Dedifferentiated amniotic fluid mesenchymal stem cell (primary cell): Measurements from ENCODE around the gene SYN1.
"Not testable (repeated sequence)": the region's sequence is repeated elsewhere in the genome, so short reads cannot be mapped to it uniquely, and the experiment has no call there.

ENCODE experiments used
- DNase-seq: peaks from one replicate; pipeline ENCODE4 v3.0.0-alpha.2; 2016; ENCODE audit errors: extremely low spot score

Gene SYN1

DNA sequence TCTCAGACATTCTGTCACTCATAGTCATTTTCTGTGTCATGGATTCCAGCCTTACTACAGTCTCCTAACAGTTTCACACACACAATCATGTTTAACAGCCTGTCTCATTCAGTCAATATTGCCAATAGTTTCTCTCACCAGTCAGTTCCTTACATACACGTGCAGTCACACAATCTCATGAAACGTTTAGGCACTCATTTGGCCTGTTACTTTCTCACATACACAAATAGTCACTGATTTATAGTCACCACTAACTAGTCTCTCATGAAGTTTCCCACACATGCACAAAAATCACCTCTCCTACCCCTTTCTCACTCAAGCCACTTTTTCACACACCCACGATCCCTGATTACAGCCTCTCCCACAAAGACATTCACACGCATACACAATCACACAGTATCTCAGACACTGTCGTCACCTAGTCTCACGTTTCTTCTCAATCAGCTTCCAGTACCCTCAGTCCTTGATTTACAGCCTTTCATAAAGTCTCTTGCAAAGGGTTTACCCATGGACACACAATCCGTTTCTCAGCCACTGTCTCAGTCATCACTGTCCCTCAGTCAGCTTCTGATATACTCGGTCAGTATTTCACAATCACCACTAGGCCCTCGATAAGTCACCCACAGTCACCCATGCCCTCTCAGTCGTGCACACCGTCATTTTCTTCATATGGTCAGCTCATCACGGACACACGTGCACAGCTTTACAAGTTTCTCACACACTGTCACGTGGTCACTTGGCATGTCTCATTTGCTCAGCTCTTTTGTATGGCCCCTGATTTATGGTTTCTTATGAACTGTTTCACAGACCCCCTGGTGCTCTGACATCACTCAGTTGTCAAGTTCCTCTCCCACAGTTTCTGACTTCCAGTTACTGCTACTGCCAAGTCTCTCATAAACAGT, 14.3 kb upstream of the SYN1 start:
- DNase-seq: no peak

DNA sequence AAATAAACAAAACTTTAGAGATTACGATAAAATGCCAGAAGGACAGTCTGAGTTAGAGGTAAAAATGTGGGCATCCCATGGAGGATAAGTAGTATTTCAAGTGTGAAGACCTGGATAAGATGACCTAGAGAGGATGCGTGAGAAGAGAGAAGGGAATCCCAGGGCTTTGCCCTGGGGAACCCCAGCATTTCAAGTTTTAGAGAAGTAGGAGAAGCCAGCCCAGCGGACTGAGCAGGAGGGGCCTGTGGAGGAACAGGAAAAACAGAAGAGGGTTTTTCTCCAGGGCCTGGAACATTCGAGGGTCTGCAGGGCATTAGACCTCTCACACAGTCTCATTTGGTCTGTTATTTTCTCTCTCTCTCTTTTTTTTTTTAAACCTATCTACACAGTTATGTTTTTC, 13.0 kb upstream of the SYN1 start:
- DNase-seq: no peak

DNA sequence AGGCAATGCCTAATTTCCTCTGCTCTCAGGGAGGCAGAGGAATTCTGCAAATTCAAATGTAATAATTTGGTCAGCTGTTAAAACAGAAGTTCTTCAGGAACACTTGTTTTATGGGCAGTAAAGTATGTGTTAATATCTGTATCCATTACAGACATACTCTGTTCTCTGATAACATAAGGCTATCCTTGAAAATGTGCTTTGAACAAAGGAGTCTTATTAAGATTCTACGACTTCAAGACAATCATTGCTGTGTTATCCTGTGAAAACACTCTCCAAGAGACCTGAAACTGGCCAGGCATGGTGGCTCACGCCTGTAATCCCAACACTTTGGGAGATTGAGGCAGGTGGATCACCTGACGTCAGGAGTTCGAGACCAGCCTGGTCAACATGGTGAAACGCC, 12.0 kb upstream of the SYN1 start:
- no peak for DNase-seq

DNA sequence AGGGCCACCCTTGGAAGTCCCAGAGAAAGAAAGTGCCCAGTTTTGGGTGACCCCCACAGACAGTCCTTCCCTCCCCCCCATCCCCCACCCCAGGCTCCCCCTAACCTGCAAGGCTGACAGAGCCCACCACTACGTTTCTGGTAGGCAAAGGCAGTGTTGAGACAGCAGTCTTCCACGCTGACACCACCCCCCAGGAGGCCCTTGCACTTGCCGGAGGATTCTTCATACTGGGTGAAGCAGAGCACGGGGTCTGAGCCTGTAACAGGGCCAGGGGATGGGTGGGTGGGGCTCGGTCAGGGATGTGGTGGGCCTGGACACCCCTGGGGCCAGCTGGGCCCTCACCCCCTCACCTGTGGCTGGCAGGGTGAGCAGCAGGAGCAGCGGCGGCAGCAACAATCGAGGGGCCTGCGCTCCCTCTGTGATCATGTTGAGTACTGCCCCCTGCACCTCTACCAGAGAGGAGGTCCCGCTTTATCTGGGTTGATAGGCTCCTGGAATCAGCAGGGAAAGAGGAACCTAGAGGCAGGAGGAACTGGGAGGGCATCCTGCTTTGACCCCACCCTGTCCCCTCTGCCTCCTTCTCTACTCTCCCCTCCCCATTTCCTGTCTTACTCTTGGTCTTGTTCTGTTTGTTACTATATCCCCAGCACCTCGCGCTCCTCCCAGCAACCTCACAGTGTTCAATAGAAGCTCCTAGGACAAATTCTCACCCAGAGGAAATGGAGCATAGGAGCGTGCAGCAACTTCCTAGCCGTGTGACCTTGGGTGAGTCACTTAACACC, 10.0 kb upstream of the SYN1 start, which contains the start of gene CFP:
Gene CFP (minus strand): TSS at position 512 of the 782 bp plus-strand sequence. CDS start 86 bp downstream, at position 426.
- no peak for DNase-seq

GRCh38 chrX:47628982-47629381, 9.3 kb upstream of the SYN1 start:
- no peak for DNase-seq

- no peak for DNase-seq
These were observed 5.7 kb upstream of the SYN1 start for GRCh38 chrX:47625365-47625764.

- peak; percentile 31 for DNase-seq
These were observed 3.9 kb upstream of the SYN1 start for GRCh38 chrX:47623540-47624027.

- DNase-seq: no peak
These were observed 2.2 kb upstream of the SYN1 start for GRCh38 chrX:47621851-47622250.

DNA sequence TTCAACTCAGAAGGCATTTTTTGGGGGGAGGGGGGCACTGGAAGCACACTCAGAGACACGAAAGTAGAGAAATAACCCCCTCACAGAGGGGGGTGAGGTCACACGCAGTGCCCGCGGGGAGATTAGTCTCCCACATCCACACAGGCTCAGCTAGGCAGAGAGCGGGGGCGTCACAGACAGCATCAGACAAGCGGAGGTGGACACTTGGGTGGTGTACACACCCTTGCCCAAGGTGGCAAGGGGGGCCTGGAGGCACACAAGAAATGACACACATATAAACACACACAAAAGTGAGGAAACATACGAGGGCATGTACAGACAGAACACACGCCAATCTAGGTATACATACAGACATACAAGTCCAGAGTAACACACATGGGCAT, 637 bp upstream of the SYN1 start:
- no peak for DNase-seq

GRCh38 chrX:47618923-47619485, 653 bp downstream of the SYN1 start:
- DNase-seq: no peak

DNA sequence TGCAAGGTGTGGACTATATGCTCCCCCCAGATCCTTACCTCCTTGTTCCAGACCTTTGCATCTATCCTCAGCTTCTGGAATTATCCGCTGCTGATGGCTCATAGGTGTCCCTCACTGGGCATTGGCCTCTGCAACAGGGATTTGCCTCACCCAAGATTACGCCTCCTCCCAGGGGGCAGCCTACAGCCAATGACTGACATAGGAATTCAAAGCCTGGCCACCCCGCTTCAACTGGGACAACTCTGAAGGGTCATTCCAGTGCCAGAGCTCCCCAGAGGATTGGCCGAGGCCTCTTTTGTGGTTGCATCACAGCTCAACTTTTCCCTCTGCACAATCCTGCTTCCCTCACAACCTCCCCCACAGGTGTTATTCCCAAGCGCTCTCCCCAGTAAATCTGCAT, 5.0 kb downstream of the SYN1 start:
- DNase-seq: no peak

- DNase-seq: no peak
These were observed 6.6 kb downstream of the SYN1 start for GRCh38 chrX:47613082-47613481.

DNA sequence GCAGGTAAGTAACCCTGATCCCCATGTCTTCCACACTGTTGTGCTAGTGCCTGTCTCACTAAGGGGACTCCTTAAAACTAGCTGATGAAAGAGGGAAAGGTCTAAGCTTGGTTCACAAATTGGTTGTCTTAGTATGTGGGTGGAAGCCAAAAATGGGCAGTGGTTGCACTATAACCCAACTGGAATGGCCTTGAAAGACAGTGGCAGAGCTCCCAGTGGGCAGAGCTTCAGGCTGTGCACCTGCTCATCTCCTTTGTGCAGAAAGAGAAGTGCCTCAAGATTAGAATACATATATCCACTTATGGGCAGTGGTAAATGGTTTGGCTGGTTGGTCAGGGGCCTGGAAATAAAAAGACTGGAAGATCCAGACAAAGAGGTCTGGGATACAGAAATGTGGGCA, 7.2 kb downstream of the SYN1 start:
- no peak for DNase-seq

DNA sequence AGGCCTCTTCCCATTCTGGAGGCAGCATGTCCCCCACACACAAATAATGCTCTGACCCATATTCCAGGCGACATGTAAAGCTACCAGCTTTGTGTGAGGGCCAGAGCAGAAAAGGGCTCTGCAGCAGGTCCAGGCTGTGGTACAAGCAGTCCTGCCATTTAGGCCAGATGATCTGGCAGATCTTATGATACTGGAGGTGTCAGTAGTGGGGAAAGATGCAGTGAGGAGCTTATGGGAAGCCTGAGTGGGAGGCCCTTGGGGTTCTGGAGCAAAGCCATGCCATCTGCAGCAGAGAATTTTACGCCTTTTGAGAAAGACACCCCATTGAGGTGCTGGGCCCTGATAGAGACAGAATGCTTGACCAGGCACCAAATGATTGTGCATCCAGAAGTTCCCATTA, 7.7 kb downstream of the SYN1 start:
- DNase-seq: no peak

DNA sequence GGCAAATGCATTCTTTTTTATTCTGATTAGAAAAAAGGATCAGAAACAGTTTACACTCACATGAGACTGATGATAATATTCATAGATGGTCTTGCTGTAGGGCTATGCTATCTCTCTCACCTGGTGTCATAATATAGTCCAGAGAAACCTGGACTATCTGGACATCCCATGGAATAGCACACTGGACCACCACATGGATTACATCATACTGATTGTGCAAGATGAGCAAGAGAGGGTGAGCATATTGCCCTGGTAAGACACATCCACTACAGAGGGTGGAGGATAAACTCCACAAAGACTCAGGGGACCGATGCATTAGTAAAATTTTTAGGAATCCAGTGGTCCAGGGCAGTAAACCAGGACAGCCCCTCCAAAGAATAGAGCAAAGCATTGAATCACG, 8.2 kb downstream of the SYN1 start:
- no peak for DNase-seq

DNA sequence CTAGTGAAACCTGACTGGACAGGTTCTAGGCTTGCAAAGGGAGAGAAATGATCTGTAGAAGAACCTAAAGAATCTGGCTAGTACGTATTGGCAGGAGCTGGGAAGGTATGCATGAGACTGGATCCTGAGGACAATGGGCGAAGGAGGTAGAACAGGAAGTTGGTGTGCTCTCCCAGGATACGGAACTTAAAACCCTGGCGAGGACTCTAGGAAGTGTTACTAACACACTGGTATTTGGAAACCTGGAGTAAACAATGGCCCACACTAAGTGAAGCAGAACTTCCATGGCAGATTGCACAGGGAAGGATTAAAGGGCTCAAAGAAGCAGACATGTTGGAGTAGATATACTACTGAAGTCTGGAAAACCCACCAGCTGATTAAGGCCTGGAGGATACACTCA, 9.1 kb downstream of the SYN1 start:
- DNase-seq: no peak

GRCh38 chrX:47608130-47608810, 11.4 kb downstream of the SYN1 start:
- DNase-seq: no peak

DNA sequence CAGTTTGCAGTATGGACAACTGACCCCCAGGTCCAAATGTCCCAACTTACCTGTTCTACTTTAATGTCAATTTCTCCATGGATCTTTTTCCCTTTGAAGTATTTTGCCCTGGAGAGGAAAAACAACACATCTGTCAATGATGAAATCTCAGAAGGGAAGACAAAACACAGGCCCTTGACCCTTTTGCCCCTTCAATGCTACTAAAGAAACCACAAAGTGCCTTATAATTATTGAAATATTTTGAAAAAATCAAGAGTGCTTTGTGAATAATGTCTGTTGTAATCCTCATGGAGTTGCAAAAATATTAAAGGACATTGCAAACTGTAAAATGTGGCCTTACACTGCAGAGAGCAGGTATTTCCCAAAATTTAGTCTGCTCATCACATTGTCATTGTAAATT, 12.6 kb downstream of the SYN1 start:
- no peak for DNase-seq

DNA sequence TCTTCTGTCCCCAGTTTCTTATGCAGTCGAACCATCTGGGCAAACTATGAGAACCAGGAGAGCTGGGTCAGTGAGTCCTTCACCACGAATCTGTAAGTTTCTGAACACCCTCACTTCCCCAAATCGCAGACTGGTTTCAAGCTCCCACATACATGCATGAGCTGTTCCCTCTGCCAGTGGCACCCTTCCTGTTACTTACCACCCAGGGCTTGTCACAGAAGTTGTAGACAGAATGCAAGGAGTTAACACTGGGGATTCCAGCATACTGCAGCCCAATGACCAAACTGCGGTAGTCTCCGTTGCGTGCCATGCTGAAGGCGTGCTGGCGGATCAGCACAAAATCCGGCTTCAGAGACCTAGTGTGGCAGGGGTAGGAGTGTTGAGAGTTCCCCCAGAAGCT, 14.6 kb downstream of the SYN1 start:
- no peak for DNase-seq

DNA sequence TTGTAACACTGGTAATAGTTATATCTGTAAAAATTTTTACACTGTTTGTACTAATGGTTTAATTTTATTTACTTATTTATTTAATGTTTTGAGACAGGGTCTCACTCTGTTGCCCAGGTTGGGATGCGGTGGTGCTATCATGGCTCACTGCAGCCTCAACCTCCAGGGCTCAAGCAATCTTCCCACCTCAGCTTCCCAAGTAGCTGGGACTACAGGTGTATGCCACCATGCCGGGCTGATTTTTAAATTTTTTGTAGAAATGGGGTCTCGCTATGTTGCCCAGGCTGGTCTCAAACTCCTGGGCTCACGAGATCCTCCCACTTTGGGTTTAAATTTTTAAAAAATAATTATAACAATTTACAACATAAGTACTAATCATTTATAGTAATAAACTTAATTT, 16.5 kb downstream of the SYN1 start:
- DNase-seq: not testable (repeated sequence)

GRCh38 chrX:47597222-47597621, 22.4 kb downstream of the SYN1 start:
- DNase-seq: no peak

DNA sequence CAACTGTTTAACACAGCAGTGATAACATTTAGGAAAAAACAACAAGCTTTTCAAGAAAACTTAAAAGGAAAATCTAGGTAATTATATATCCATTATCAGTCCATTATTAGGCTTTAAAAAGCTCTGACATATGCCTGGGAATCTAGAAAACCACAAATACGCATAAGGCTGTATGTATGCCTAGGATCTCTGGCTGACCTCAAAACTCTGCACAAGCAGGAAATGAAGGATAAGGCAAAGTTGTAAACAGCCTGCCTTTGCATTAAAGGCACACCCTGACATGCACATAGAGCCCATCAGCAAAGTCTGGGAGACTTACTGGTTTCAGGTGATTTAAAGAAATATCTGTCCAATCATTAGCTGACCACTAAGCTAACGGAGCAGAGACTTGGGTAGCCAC, 23.4 kb downstream of the SYN1 start:
- no peak for DNase-seq
